ENCODE data around the gene KIFBP. TPM values are rescaled to one million over a fixed set of nuclear protein-coding genes. Genes with fewer than 3 reads are reported as not detected.

KIFBP gene
- total and polyA plus RNA-seq, 9 donors, result 15.7 to 59.2 (median 26.7) TPM

DNA sequence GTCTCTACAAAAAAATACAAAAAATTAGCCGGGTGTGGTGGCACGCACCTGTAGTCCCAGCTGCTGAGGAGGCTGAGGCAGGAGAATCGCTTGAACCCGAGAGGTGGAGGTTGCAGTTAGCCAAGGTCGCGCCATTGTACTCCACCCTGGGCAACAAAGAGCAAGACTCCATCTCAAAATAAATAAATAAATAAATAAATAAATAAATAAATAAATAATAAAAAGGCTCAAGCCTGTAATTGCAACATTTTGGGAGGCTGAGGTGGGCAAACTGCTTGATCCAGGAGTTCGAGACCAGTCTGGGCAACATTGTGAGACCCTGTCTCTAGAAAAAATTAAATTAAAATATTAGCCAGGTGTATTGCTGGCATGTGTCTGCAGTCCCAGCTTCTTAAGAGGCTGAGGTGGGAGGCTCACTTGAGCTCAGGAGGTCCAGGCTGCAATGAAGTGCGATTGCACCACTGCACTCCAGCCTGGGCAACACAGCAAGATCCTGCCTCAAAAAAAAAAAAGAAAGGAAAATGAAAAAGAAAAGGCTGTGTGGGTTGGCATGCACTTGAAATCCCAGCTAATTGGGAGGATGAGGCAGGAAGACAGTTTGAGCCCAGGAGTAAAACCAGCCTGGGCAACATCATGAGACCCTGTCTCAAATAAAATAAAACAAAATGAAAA lies 71.7 kb downstream of the KIFBP start:
- Histone ChIP-seq H3K36me3 (no peaks in the 10 kb centered on the region), H3K4me3 (no peak overlapping the region), H3K27ac (no peak overlapping the region), H3K9me3 (no peaks in the 10 kb centered on the region), H3K4me1 (ENCODE audit: insufficient read depth) (peaks cover 1% of the 10 kb centered on the region), H3K27me3 (no peaks in the 10 kb centered on the region)
- TF ChIP-seq EP300 (IDR thresholded peaks at IDR 0.05) (no peak), POLR2A (IDR thresholded peaks at IDR 0.05) (no peak)
- TF ChIP-seq, protein P1, sequence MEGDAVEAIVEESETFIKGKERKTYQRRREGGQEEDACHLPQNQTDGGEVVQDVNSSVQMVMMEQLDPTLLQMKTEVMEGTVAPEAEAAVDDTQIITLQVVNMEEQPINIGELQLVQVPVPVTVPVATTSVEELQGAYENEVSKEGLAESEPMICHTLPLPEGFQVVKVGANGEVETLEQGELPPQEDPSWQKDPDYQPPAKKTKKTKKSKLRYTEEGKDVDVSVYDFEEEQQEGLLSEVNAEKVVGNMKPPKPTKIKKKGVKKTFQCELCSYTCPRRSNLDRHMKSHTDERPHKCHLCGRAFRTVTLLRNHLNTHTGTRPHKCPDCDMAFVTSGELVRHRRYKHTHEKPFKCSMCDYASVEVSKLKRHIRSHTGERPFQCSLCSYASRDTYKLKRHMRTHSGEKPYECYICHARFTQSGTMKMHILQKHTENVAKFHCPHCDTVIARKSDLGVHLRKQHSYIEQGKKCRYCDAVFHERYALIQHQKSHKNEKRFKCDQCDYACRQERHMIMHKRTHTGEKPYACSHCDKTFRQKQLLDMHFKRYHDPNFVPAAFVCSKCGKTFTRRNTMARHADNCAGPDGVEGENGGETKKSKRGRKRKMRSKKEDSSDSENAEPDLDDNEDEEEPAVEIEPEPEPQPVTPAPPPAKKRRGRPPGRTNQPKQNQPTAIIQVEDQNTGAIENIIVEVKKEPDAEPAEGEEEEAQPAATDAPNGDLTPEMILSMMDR (IDR thresholded peaks at IDR 0.05), result no peak
- 92 to 96% (median 95%) methylated on average over 8 of the region's 8 CpGs for WGBS, 3 donors
- intact Hi-C loops (cut with DNase I), result no loop called here
- DNase-seq, result no peak

DNA sequence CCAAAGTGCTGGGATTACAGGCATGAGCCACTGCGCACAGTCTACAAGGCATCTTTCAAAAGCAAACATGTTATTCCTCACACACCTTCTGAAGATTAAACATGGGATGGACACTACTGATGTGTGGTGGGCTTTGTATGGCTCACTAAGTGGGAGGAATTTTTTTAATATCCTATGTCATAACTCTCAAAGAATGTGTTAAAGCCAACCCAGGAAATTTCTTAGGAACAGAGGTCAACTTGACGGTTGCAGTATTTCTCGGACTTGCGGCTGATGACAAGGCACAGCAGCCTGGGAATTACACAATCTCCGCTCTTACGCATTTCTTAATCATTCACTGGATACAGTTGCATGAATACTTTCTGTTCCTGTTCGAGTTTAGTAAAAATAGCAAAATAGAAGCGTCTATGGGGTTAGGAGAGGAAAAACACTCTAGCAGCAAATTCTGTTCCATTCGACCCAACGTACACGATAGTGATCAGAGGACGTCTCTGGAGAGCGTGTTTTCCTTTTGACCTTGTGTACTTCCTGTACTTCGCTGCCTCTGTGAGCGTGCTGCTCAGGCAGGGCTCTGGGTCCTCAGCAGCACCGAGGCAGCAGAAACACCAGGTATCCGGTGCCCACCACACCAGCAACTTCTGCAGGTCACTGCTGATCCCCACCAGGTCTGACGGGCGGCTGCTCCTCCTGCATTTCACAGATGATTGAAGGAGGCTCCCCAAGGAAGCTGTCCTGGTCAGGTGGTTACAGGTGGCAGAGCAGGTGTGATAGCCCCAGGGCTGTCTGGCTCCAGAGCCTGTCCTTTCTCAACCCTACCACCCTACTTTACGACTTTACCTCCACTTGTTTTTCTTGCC lies 72.9 kb downstream of the KIFBP start:
- H3K4me3 ChIP-seq, result peak overlapping the region; percentile 14
- peaks cover 1% of the 10 kb centered on the region for H3K4me1 ChIP-seq (ENCODE audit: insufficient read depth)
- H3K27me3 ChIP-seq, result no peaks in the 10 kb centered on the region
- H3K27ac ChIP-seq, result peak overlapping the region; percentile 52
- intact Hi-C loops (cut with DNase I), result no loop called here
- H3K36me3 ChIP-seq, result no peaks in the 10 kb centered on the region
- DNase-seq, result peak in 4 of 5 donors; percentile 30 to 73 (median 52)
- H3K9me3 ChIP-seq, result no peaks in the 10 kb centered on the region
- WGBS, 3 donors, result 15 to 30% (median 22%) methylated on average over 20 of the region's 20 CpGs
- TF ChIP-seq, protein P1 (IDR thresholded peaks at IDR 0.05), result no peak
- TF ChIP-seq POLR2A (IDR thresholded peaks at IDR 0.05) (peak; percentile 33), EP300 (IDR thresholded peaks at IDR 0.05) (peak; percentile 97)

DNA sequence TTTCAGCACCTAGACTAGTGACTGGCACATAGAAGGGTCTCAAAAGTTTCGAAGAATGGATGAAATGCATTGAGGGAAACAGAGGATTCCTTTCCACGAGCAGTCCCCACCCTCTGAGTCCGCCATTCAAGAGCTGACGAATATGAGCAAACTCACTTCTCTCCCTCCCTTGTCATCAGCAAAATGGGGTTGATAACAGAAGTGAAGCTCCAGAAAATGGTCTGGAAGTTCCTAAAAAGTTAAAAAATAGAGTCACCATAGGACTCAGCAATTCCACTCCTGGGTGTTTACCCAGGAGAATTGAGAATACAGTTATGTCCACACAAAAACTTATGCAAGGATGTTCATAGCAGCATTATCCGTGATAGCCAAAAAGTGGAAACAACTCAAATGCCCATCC lies 74.3 kb downstream of the KIFBP start:
- DNase-seq, result no peak
- intact Hi-C loops (cut with DNase I), result no loop called here
- no peak overlapping the region for H3K27ac ChIP-seq

DNA sequence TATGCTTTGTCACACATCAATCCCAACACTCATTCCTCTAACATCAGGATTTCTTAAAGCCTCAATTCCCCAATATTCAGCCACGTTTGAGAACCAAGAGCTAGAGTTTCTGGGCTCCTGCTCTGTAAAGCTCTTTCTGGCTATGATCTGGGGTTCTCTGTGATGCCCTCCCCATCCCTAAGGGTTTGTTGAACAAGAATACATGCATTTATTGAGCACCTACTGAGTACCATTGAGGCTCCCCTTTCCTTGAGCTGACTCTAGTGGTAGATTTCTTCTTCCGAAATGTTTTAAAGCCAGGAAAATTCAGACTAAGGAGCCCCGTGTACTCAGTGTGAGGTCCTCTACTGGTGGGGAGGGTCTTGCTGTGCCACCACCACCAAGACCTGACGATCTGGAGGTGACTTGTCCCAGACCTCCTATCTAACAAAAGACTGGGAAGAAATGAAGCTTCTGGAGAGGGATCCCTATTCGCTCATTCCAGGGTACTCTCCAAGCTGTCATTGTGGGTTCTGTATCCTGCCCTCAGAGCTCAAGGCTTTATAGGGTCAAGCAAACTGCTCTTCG lies 76.2 kb downstream of the KIFBP start:
- Histone ChIP-seq H3K4me3 (no peak overlapping the region), H3K27ac (no peak overlapping the region), H3K4me1 (ENCODE audit: insufficient read depth) (peaks cover 1% of the 10 kb centered on the region), H3K27me3 (no peaks in the 10 kb centered on the region), H3K9me3 (no peaks in the 10 kb centered on the region), H3K36me3 (no peaks in the 10 kb centered on the region)
- whole genome bisulfite sequencing, 3 donors, result 72 to 79% (median 75%) methylated on average over 6 of the region's 6 CpGs
- TF ChIP-seq EP300 (IDR thresholded peaks at IDR 0.05), result no peak
- TF ChIP-seq, protein P1 (IDR thresholded peaks at IDR 0.05), result no peak
- TF ChIP-seq POLR2A (IDR thresholded peaks at IDR 0.05), result no peak
- intact Hi-C loops (cut with DNase I), result no loop called here
- no peak for DNase-seq

More for the DNA sequence above, 74.3 kb downstream of the KIFBP start:
- no peak overlapping the region for H3K4me3 ChIP-seq
- H3K27me3 ChIP-seq, result no peaks in the 10 kb centered on the region
- 85 to 95% (median 89%) methylated on average over 5 of the region's 5 CpGs for WGBS, 3 donors
- TF ChIP-seq EP300 (IDR thresholded peaks at IDR 0.05), result no peak
- TF ChIP-seq POLR2A (IDR thresholded peaks at IDR 0.05), result no peak
- TF ChIP-seq, protein P1 (IDR thresholded peaks at IDR 0.05), result no peak
- peaks cover 1% of the 10 kb centered on the region for H3K4me1 ChIP-seq (ENCODE audit: insufficient read depth)
- H3K9me3 ChIP-seq, result no peaks in the 10 kb centered on the region
- no peaks in the 10 kb centered on the region for H3K36me3 ChIP-seq
